CD14-positive monocyte (primary cell): ENCODE measurements around the gene MFGE8. TPM values are rescaled to one million over a fixed set of nuclear protein-coding genes. Genes with fewer than 3 reads are reported as not detected.

Source experiments
- DNase-seq, 3 donors: peaks; one replicate each; pipeline ENCODE4 v3.0.0-alpha.2; 2011 to 2022
- H2AFZ ChIP-seq: 2 replicates; pipeline ENCODE4 v1.6.0; 2012; ENCODE audit warnings: mild to moderate bottlenecking, low read depth, low read length, inconsistent platforms; ENCODE audit not compliant: insufficient read depth, poor library complexity, severe bottlenecking
- H3K27ac ChIP-seq, 2 donors: 1 replicate in 1 of 2; 2 replicates in 1 of 2; pipeline ENCODE4 v1.5.1; 2012 to 2013; ENCODE audit warnings: low read length in 2 of 2, control low read depth in 1 of 2, inconsistent platforms in 1 of 2, low read depth in 1 of 2, mild to moderate bottlenecking in 1 of 2
- H3K27me3 ChIP-seq, 2 donors: one replicate each; pipeline versions ENCODE4 v1.6.0 to v1.6.1; 2011 to 2013; ENCODE audit warnings: low read length in 2 of 2; ENCODE audit not compliant: control insufficient read depth in 2 of 2, insufficient read depth in 2 of 2
- H3K36me3 ChIP-seq, 2 donors: replicated peaks in 1 of 2; 1 replicate in 1 of 2; 2 replicates in 1 of 2; pipeline versions ENCODE4 v1.5.1 to v1.6.1; 2012 to 2013; ENCODE audit warnings: low read length in 2 of 2, control low read depth in 1 of 2, inconsistent platforms in 1 of 2, mild to moderate bottlenecking in 1 of 2; ENCODE audit not compliant: insufficient read depth in 2 of 2, control insufficient read depth in 1 of 2
- H3K4me1 ChIP-seq, 2 donors: 1 replicate in 1 of 2; 2 replicates in 1 of 2; pipeline versions ENCODE4 v1.5.1 to v1.6.1; 2012 to 2013; ENCODE audit warnings: low read length in 2 of 2, control low read depth in 1 of 2, inconsistent platforms in 1 of 2, mild to moderate bottlenecking in 1 of 2, moderate library complexity in 1 of 2; ENCODE audit not compliant: insufficient read depth in 2 of 2, control insufficient read depth in 1 of 2
- H3K4me2 ChIP-seq: replicated peaks from 2 replicates; pipeline ENCODE3; 2012; ENCODE audit warnings: low read length, moderate library complexity, mild to moderate bottlenecking; ENCODE audit not compliant: poor library complexity, severe bottlenecking; ENCODE audit errors: extremely low read depth
- H3K4me3 ChIP-seq, 3 experiments: fragments of 200-600 bp in 1 of 3; sonication (generic) in 1 of 3; replicated peaks in 1 of 3; 1 replicate in 2 of 3; 2 replicates in 1 of 3; pipeline ENCODE4 v1.5.1; 2011 to 2013; ENCODE audit warnings: low read length in 3 of 3, mild to moderate bottlenecking in 3 of 3, control low read depth in 2 of 3, low read depth in 2 of 3, inconsistent platforms in 1 of 3, moderate library complexity in 1 of 3
- H3K79me2 ChIP-seq: 2 replicates; pipeline ENCODE4 v1.6.0; 2012; ENCODE audit warnings: mild to moderate bottlenecking, control low read depth, inconsistent platforms, low read length, moderate library complexity; ENCODE audit not compliant: insufficient read depth
- H3K9ac ChIP-seq: 2 replicates; pipeline ENCODE4 v1.6.0; 2017; ENCODE audit warnings: low read length, mild to moderate bottlenecking; ENCODE audit not compliant: insufficient read depth, poor library complexity, severe bottlenecking
- H3K9me3 ChIP-seq, 2 donors: replicated peaks in 1 of 2; 1 replicate in 1 of 2; 2 replicates in 1 of 2; pipeline versions ENCODE4 v1.5.1 to v1.6.1; 2012 to 2013; ENCODE audit warnings: low read length in 2 of 2, control low read depth in 1 of 2; ENCODE audit not compliant: control insufficient read depth in 1 of 2, insufficient read depth in 1 of 2
- H4K20me1 ChIP-seq: 2 replicates; pipeline ENCODE4 v1.6.0; 2012; ENCODE audit warnings: mild to moderate bottlenecking, low read length, control low read depth, moderate library complexity; ENCODE audit not compliant: insufficient read depth
- H3K27ac Mint-ChIP-seq, 7 donors: one replicate each; pipeline ENCODE4 v1.8.0; 2020; ENCODE audit warnings: mild to moderate bottlenecking in 7 of 7, mixed read lengths in 7 of 7, moderate library complexity in 6 of 7, inconsistent platforms in 2 of 7
- H3K27me3 Mint-ChIP-seq, 3 donors: one replicate each; pipeline ENCODE4 v1.8.0; 2021 to 2022; ENCODE audit warnings: low read depth in 3 of 3, mild to moderate bottlenecking in 3 of 3, mixed read lengths in 3 of 3, moderate library complexity in 3 of 3, inconsistent platforms in 1 of 3
- H3K36me3 Mint-ChIP-seq, 2 donors: one replicate each; pipeline ENCODE4 v1.8.0; 2020; ENCODE audit warnings: mixed read lengths in 2 of 2, inconsistent platforms in 1 of 2, mild to moderate bottlenecking in 1 of 2
- H3K4me1 Mint-ChIP-seq: one replicate; pipeline ENCODE4 v1.8.0; 2020; ENCODE audit warnings: mild to moderate bottlenecking, mixed read lengths
- H3K4me3 Mint-ChIP-seq, 2 donors: one replicate each; pipeline ENCODE4 v1.8.0; 2020; ENCODE audit warnings: mild to moderate bottlenecking in 2 of 2, mixed read lengths in 2 of 2, moderate library complexity in 1 of 2
- H3K9me3 Mint-ChIP-seq, 7 donors: one replicate each; pipeline ENCODE4 v1.8.0; 2020 to 2022; ENCODE audit warnings: mixed read lengths in 7 of 7, mild to moderate bottlenecking in 6 of 7, moderate library complexity in 6 of 7, inconsistent platforms in 2 of 7
- CTCF ChIP-seq: fragments of 200-600 bp; IDR thresholded peaks from one replicate; pipeline ENCODE4 v1.8.0; 2022; ENCODE audit warnings: antibody characterized with exemption, mild to moderate bottlenecking
- WGBS: methylation state at CpG from one replicate; pipeline ENCODE4 v1.1.5; 2013; ENCODE audit warnings: missing lambda C conversion rate; ENCODE audit not compliant: insufficient coverage; 5-methylcytosine and 5-hydroxymethylcytosine counted together
- intact Hi-C, 2 donors: fragments of 100-400 bp; cut with micrococcal nuclease; formaldehyde crosslinking; loops; one replicate each; pipeline versions ENCODE4 v1.15.0 to v1.15.1; 2023
- polyA plus RNA-seq, 3 donors: library from polyadenylated mRNA; depleted of rRNA in 1 of 3; unstranded in 2 of 3; stranded (reverse) in 1 of 3; fragments of 300-500 nt in 2 of 3; fragments of >200 nt in 1 of 3; fragmentation: Illumina TruSeq in 2 of 3; gene quantifications; 1 replicate in 2 of 3; 2 replicates in 1 of 3; pipeline ENCODE4 v1.2.3, GENCODE V29; 2012 to 2021

MFGE8 gene
- polyA plus RNA-seq, 3 donors, result 2.7 TPM; not detected in 2

GRCh38 chr15:88890495-88890894, 22.7 kb downstream of the MFGE8 start:
- Mint-ChIP-seq H3K27me3 (peaks cover 22 to 34% (median 23%) of the 10 kb centered on the region in 3 donors), H3K27ac (no peak overlapping the region), H3K36me3 (no peaks in the 10 kb centered on the region), H3K9me3 (peaks cover 0 to 10% (median 2%) of the 10 kb centered on the region in 7 donors), H3K4me3 (no peak overlapping the region), H3K4me1 (peaks cover 11% of the 10 kb centered on the region)
- Histone ChIP-seq H2AFZ (no peak overlapping the region), H4K20me1 (no peaks in the 10 kb centered on the region), H3K27ac (no peak overlapping the region), H3K4me2 (no peak overlapping the region), H3K4me1 (peaks cover 9 to 12% of the 10 kb centered on the region in 2 donors), H3K4me3 (no peak overlapping the region), H3K9ac (no peak overlapping the region), H3K36me3 (no peaks in the 10 kb centered on the region), H3K9me3 (no peaks in the 10 kb centered on the region), H3K27me3 (peaks cover 12 to 24% of the 10 kb centered on the region in 2 donors), H3K79me2 (no peaks in the 10 kb centered on the region)
- intact Hi-C loops, result no loop called here
- no peak for DNase-seq
- TF ChIP-seq CTCF, result no peak
- 90% methylated on average over 4 of the region's 4 CpGs for WGBS

GRCh38 chr15:88888719-88889118, 24.5 kb downstream of the MFGE8 start:
- Histone ChIP-seq H4K20me1 (no peaks in the 10 kb centered on the region), H2AFZ (no peak overlapping the region), H3K9ac (no peak overlapping the region), H3K79me2 (no peaks in the 10 kb centered on the region), H3K27ac (no peak overlapping the region), H3K9me3 (no peaks in the 10 kb centered on the region), H3K4me3 (no peak overlapping the region), H3K36me3 (no peaks in the 10 kb centered on the region), H3K27me3 (peaks cover 0 to 7% of the 10 kb centered on the region in 2 donors), H3K4me1 (no peaks in the 10 kb centered on the region), H3K4me2 (no peak overlapping the region)
- TF ChIP-seq CTCF, result no peak
- Mint-ChIP-seq H3K27ac (no peak overlapping the region), H3K27me3 (peaks cover 7 to 19% (median 8%) of the 10 kb centered on the region in 3 donors), H3K9me3 (peaks cover 0 to 2% (median 0%) of the 10 kb centered on the region in 7 donors), H3K4me3 (no peak overlapping the region), H3K4me1 (peaks cover 3% of the 10 kb centered on the region), H3K36me3 (no peaks in the 10 kb centered on the region)
- intact Hi-C loops, result no loop called here
- DNase-seq, result no peak
- WGBS, result 100% methylated on average over 2 of the region's 5 CpGs
